ENCODE data around the gene ALDOA. TPM values are rescaled to one million over a fixed set of nuclear protein-coding genes. Genes with fewer than 3 reads are reported as not detected.
A peak's percentile ranks its signal among the peaks of the same experiment; 100 is the strongest.
"Not testable (repeated sequence)": the region's sequence is repeated elsewhere in the genome, so short reads cannot be mapped to it uniquely, and the experiment has no call there.

ALDOA gene
- total RNA-seq, 1 experiment from 2014 or later = 1,165 TPM

- Mint-ChIP-seq H3K27me3 (ENCODE audit: insufficient read depth, unreplicated experiment) (no peaks in the 10 kb centered on the region), H3K27ac (ENCODE audit: low read depth, unreplicated experiment) (no peak within 1 kb of the TSS), H3K36me3 (ENCODE audit: insufficient read depth, unreplicated experiment) (peaks cover 6% of the 10 kb centered on the region), H3K4me3 (ENCODE audit: unreplicated experiment) (no peak within 1 kb of the TSS), H3K4me1 (ENCODE audit: insufficient read depth, unreplicated experiment) (peaks cover 7% of the 10 kb centered on the region), H3K9me3 (ENCODE audit: unreplicated experiment) (no peaks in the 10 kb centered on the region)
- TF ChIP-seq CTCF (IDR thresholded peaks at IDR 0.05; ENCODE audit: unreplicated experiment) = peak; percentile 4
- DNase-seq (ENCODE audit: unreplicated experiment) = peak; percentile 50
- no TSS peak for BruUV-seq (replicated peaks)
- ChIA-PET POLR2A (interaction anchor here (1.1 to 1.3 kb wide), 2 partner anchors 37 to 48 kb away, joined by 3 to 4 read pairs; partner anchors contain the start of gene ALDOA), CTCF (interaction anchor here (0.5 to 2.9 kb wide), 7 partner anchors 10 to 374 kb away, joined by 3 to 16 read pairs (median 4); partner anchors contain the start of genes CORO1A and TBX6)
- intact Hi-C loops (cut with micrococcal nuclease) = no loop called here
Observed at GRCh38 chr16:30113031-30113710, 47.6 kb downstream of the ALDOA start, which contains the start of gene GDPD3. GDPD3 (minus strand) TSS chr16:30113537; CDS start chr16:30113478, 59 bp downstream.

DNA sequence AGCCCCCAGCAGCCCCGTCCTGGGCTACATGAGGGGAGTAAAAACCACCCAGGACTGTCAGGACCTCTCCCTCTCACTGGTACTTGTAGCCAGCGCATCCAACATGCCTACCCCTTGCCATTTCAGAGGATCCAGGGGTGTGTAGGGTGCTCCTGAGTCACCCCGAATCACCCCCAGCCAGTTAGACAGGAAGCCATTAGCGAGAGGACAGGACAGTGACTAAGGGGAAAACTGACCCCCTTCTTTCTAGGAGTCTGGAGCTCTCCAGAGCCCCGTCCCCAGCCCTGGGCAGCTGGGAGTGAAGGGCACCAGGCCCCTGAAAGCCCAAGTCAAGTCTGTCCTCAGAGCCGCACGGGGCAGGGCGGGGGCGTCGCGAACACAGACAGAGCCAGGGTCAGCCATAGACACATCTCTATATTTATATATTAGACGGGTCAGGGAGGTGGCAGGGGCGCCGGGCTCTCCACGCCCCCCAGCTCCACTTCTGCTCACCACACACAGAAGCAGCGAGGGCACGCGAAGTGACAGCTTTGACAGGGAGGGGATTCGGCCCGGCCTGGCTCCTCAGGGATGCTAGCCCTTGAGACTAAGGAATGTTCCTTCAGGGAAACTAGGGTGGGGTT lies 48.3 kb downstream of the ALDOA start:
- no peaks in the 10 kb centered on the region for H3K27me3 Mint-ChIP-seq (ENCODE audit: insufficient read depth, unreplicated experiment)

GRCh38 chr16:30114411-30114810 lies 48.9 kb downstream of the ALDOA start:
- intact Hi-C loops (cut with micrococcal nuclease) = no loop called here
- POLR2A ChIA-PET = interaction anchor here (0.6 to 2.0 kb wide), 2 partner anchors 8 to 10 kb away, joined by 4 to 6 read pairs; no protein-coding TSS in a partner anchor
- H3K4me3 Mint-ChIP-seq (ENCODE audit: unreplicated experiment) = no peak overlapping the region
- H3K4me1 Mint-ChIP-seq (ENCODE audit: insufficient read depth, unreplicated experiment) = peaks cover 7% of the 10 kb centered on the region
- DNase-seq (ENCODE audit: unreplicated experiment) = no peak
- BruUV-seq (replicated peaks) = no TSS peak
- H3K36me3 Mint-ChIP-seq (ENCODE audit: insufficient read depth, unreplicated experiment) = peaks cover 6% of the 10 kb centered on the region
- H3K9me3 Mint-ChIP-seq (ENCODE audit: unreplicated experiment) = no peaks in the 10 kb centered on the region
- H3K27ac Mint-ChIP-seq (ENCODE audit: low read depth, unreplicated experiment) = no peak overlapping the region
- H3K27me3 Mint-ChIP-seq (ENCODE audit: insufficient read depth, unreplicated experiment) = no peaks in the 10 kb centered on the region
- CTCF ChIA-PET = interaction anchor here (1.2 to 2.9 kb wide), 2 partner anchors 11 to 23 kb away, joined by 4 to 16 read pairs; partner anchors contain the start of gene TBX6
- no peak for TF ChIP-seq CTCF (IDR thresholded peaks at IDR 0.05; ENCODE audit: unreplicated experiment)

More for the DNA sequence above, 48.3 kb downstream of the ALDOA start:
- no TSS peak for BruUV-seq (replicated peaks)
- ChIA-PET POLR2A (interaction anchor here (2.0 kb wide), 1 partner anchor 10 kb away, joined by 6 read pairs; no protein-coding TSS in a partner anchor), CTCF (interaction anchor here (0.5 to 2.9 kb wide), 3 partner anchors 11 to 32 kb away, joined by 4 to 16 read pairs (median 4); partner anchors contain the start of gene TBX6)
- peaks cover 7% of the 10 kb centered on the region for H3K4me1 Mint-ChIP-seq (ENCODE audit: insufficient read depth, unreplicated experiment)
- H3K9me3 Mint-ChIP-seq (ENCODE audit: unreplicated experiment) = no peaks in the 10 kb centered on the region
- DNase-seq (ENCODE audit: unreplicated experiment) = no peak
- H3K4me3 Mint-ChIP-seq (ENCODE audit: unreplicated experiment) = no peak overlapping the region
- intact Hi-C loops (cut with micrococcal nuclease) = no loop called here
- H3K36me3 Mint-ChIP-seq (ENCODE audit: insufficient read depth, unreplicated experiment) = peaks cover 6% of the 10 kb centered on the region
- no peak overlapping the region for H3K27ac Mint-ChIP-seq (ENCODE audit: low read depth, unreplicated experiment)
- TF ChIP-seq CTCF (IDR thresholded peaks at IDR 0.05; ENCODE audit: unreplicated experiment) = no peak

- H3K4me1 Mint-ChIP-seq (ENCODE audit: insufficient read depth, unreplicated experiment); intact Hi-C loops (cut with micrococcal nuclease); H3K4me3 Mint-ChIP-seq (ENCODE audit: unreplicated experiment); H3K27ac Mint-ChIP-seq (ENCODE audit: low read depth, unreplicated experiment); H3K9me3 Mint-ChIP-seq (ENCODE audit: unreplicated experiment); H3K36me3 Mint-ChIP-seq (ENCODE audit: insufficient read depth, unreplicated experiment); BruUV-seq (replicated peaks); H3K27me3 Mint-ChIP-seq (ENCODE audit: insufficient read depth, unreplicated experiment); DNase-seq (ENCODE audit: unreplicated experiment); CTCF ChIA-PET: not testable (repeated sequence)
- POLR2A ChIA-PET = interaction anchor here (0.6 to 2.0 kb wide), 2 partner anchors 8 to 9 kb away, joined by 4 to 6 read pairs; no protein-coding TSS in a partner anchor
Observed at GRCh38 chr16:30114833-30115232, 49.3 kb downstream of the ALDOA start.

Data from MCF 10A (cell line).